ENCODE data around the gene FMNL3.

FMNL3 gene

DNA sequence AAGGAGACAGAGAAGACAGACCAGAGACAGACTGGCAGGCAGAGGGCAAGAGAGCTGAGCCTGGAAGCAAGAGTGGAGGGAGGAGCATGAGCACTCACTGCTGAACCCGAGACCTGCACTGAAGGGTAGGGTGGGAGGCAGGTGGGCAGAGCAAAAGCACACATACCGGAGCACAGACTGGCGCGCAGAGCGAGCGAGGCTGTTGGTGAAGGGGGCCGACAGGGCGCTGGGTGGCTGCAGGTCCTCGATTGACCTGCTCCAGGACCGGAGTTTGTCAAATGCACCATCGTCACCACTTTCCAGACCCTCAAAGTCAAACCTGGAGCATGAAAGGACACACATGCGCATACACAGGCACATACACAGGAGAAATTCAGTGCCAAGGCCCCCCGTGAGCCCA, 48.9 kb downstream of the FMNL3 start:
- H3K27ac ChIP-seq (ENCODE audit: insufficient read depth in 1 of 2, low read depth in 1 of 2, low read length in 2 of 2, poor library complexity in 1 of 2, severe bottlenecking in 2 of 2): no peak overlapping the region
- no peak for DNase-seq
- peaks cover 2 to 33% (median 13%) of the 10 kb centered on the region in 4 experiments for H3K36me3 ChIP-seq (ENCODE audit: control insufficient read depth in 4 of 4, insufficient read depth in 4 of 4, low read length in 3 of 4)
- no peak overlapping the region for H3K4me3 ChIP-seq (ENCODE audit: control insufficient read depth in 1 of 7, extremely low read depth in 1 of 7, insufficient read depth in 4 of 7, low read depth in 2 of 7, low read length in 6 of 7)
- whole genome bisulfite sequencing (ENCODE audit: insufficient coverage): over 99% methylated on average over 13 of the region's 13 CpGs
- POLR2A ChIA-PET: interaction anchor here (0.9 to 1.9 kb wide), 2 partner anchors 10 to 83 kb away, joined by 3 to 7 read pairs; partner anchors contain the start of gene TMBIM6
- no peaks in the 10 kb centered on the region for H3K27me3 ChIP-seq (replicated peaks in 2 of 5; ENCODE audit: control insufficient read depth in 4 of 5, insufficient read depth in 5 of 5, low read length in 4 of 5)
- CTCF ChIA-PET: interaction anchor here (1.4 to 40.7 kb wide), 3 partner anchors 9 to 56 kb away, joined by 3 to 929 read pairs (median 167); partner anchors contain the start of gene FMNL3
- H3K9me3 ChIP-seq (ENCODE audit: control extremely low read depth in 1 of 5, control insufficient read depth in 4 of 5, insufficient read depth in 2 of 5, low read depth in 1 of 5, low read length in 4 of 5): no peaks in the 10 kb centered on the region
- H3K4me1 ChIP-seq (ENCODE audit: control extremely low read depth in 1 of 4, control insufficient read depth in 4 of 4, insufficient read depth in 4 of 4, low read length in 3 of 4): peaks cover 20 to 33% (median 25%) of the 10 kb centered on the region in 4 experiments

DNA sequence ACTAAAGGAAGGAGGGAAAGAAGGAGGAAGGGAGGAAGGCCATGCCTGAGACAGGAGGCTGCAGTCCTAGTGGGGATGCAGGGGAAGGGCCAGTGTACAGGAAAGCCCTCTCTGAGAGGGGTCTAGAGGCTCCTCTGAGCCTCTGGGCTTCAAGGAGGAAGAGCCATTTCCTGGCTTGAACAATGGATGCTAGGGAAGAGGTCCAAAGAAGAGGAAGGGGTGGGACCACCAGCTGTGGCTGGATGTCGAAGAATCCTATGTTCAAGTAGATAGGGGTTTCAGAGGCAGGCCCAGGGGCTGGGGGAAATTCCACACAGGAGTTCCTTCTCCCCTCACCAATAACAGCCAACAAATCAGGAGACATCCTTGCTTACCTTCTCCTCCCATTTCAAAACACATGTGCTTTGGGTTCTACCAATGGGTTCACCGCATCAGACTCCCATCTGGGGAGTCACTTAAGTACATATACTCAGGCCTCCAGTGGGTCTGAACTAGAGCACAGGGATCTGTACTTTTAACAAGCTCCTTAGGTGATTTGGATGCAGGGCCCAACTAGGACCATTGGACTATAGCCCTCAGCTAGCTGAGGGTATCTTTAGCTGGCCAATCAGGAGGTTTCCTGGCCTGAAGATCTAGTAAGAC, 51.5 kb downstream of the FMNL3 start:
- ChIA-PET POLR2A (interaction anchor here (1.1 kb wide), 1 partner anchor 11 kb away, joined by 3 read pairs; no protein-coding TSS in a partner anchor), CTCF (interaction anchor here (1.4 to 40.7 kb wide), 7 partner anchors 7 to 58 kb away, joined by 4 to 929 read pairs (median 7); partner anchors contain the start of gene FMNL3)
- no peak for DNase-seq
- WGBS (ENCODE audit: insufficient coverage): 100% methylated on average over 1 of the region's 2 CpGs
- peaks cover 0 to 8% (median 2%) of the 10 kb centered on the region in 4 experiments for H3K4me1 ChIP-seq (ENCODE audit: control extremely low read depth in 1 of 4, control insufficient read depth in 4 of 4, insufficient read depth in 4 of 4, low read length in 3 of 4)
- peaks cover 2 to 43% (median 16%) of the 10 kb centered on the region in 4 experiments for H3K36me3 ChIP-seq (ENCODE audit: control insufficient read depth in 4 of 4, insufficient read depth in 4 of 4, low read length in 3 of 4)
- no peak overlapping the region for H3K27ac ChIP-seq (ENCODE audit: insufficient read depth in 1 of 2, low read depth in 1 of 2, low read length in 2 of 2, poor library complexity in 1 of 2, severe bottlenecking in 2 of 2)
- no peaks in the 10 kb centered on the region for H3K9me3 ChIP-seq (ENCODE audit: control extremely low read depth in 1 of 5, control insufficient read depth in 4 of 5, insufficient read depth in 2 of 5, low read depth in 1 of 5, low read length in 4 of 5)
- H3K27me3 ChIP-seq (replicated peaks in 2 of 5; ENCODE audit: control insufficient read depth in 4 of 5, insufficient read depth in 5 of 5, low read length in 4 of 5): no peaks in the 10 kb centered on the region
- H3K4me3 ChIP-seq (ENCODE audit: control insufficient read depth in 1 of 7, extremely low read depth in 1 of 7, insufficient read depth in 4 of 7, low read depth in 2 of 7, low read length in 6 of 7): no peak overlapping the region

DNA sequence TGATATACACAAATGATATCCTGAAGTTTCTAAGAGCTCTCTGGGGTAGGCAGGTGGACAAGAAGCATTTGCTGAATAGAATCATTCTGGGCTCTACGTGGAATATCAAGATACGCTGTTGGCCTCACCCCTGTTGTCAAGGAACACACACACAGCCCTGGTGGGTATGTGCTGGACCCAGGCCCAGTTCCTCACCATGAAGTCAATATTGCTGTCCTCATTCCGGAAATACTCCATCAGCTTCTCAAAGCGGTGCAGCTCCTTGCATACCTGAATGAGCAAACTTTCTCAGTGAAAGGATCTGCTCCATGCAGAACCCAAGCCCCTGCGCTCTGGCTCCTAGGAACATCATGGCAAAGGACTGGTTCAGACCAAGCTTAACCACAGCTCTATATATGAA, 52.5 kb downstream of the FMNL3 start:
- WGBS (ENCODE audit: insufficient coverage): 98% methylated on average over 4 of the region's 5 CpGs
- Histone ChIP-seq H3K9me3 (ENCODE audit: control extremely low read depth in 1 of 5, control insufficient read depth in 4 of 5, insufficient read depth in 2 of 5, low read depth in 1 of 5, low read length in 4 of 5) (no peaks in the 10 kb centered on the region), H3K4me1 (ENCODE audit: control extremely low read depth in 1 of 4, control insufficient read depth in 4 of 4, insufficient read depth in 4 of 4, low read length in 3 of 4) (peaks cover 0 to 6% (median 0%) of the 10 kb centered on the region in 4 experiments), H3K27me3 (replicated peaks in 2 of 5; ENCODE audit: control insufficient read depth in 4 of 5, insufficient read depth in 5 of 5, low read length in 4 of 5) (no peaks in the 10 kb centered on the region), H3K4me3 (ENCODE audit: control insufficient read depth in 1 of 7, extremely low read depth in 1 of 7, insufficient read depth in 4 of 7, low read depth in 2 of 7, low read length in 6 of 7) (no peak overlapping the region), H3K27ac (ENCODE audit: insufficient read depth in 1 of 2, low read depth in 1 of 2, low read length in 2 of 2, poor library complexity in 1 of 2, severe bottlenecking in 2 of 2) (no peak overlapping the region), H3K36me3 (ENCODE audit: control insufficient read depth in 4 of 4, insufficient read depth in 4 of 4, low read length in 3 of 4) (peaks cover 2 to 51% (median 16%) of the 10 kb centered on the region in 4 experiments)
- no peak for DNase-seq
- ChIA-PET CTCF (interaction anchor here (1.2 to 40.7 kb wide), 9 partner anchors 8 to 59 kb away, joined by 3 to 929 read pairs (median 9); partner anchors contain the start of gene FMNL3), POLR2A (interaction anchor here (0.7 kb wide), 1 partner anchor 9 kb away, joined by 3 read pairs; no protein-coding TSS in a partner anchor)

DNA sequence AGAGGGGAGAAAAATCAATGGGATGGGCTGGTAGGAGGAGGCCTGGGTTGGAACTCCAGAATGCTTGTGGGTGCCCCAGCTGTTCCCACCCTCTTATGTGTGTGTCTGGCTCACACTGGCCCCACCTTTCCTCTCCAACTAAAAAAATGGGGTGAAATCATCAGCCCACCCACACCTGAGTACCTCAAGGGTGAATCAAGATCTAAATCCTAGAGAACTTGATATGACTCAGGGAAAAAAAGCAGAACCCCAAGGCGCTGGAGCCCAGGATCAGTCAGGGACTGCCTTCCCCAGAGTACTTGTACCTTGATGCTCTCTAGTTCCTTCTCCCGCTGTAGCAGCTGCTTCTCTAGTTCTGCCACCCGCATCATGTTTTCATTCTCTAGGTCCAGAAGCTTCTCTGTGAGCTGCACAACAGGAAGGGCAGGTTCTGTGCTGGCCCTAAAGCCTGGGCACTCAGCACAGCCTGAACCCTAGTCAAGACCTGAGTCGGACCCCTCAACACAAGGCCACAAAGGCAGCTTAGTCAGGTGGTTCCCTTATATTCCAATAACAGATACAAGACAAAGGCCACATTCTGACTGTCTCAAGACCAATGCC, 54.2 kb downstream of the FMNL3 start:
- 90% methylated on average over 3 of the region's 4 CpGs for WGBS (ENCODE audit: insufficient coverage)
- Histone ChIP-seq H3K4me1 (ENCODE audit: control extremely low read depth in 1 of 4, control insufficient read depth in 4 of 4, insufficient read depth in 4 of 4, low read length in 3 of 4) (peaks cover 0 to 6% (median 0%) of the 10 kb centered on the region in 4 experiments), H3K4me3 (ENCODE audit: control insufficient read depth in 1 of 7, extremely low read depth in 1 of 7, insufficient read depth in 4 of 7, low read depth in 2 of 7, low read length in 6 of 7) (no peak overlapping the region), H3K27me3 (replicated peaks in 2 of 5; ENCODE audit: control insufficient read depth in 4 of 5, insufficient read depth in 5 of 5, low read length in 4 of 5) (no peaks in the 10 kb centered on the region), H3K9me3 (ENCODE audit: control extremely low read depth in 1 of 5, control insufficient read depth in 4 of 5, insufficient read depth in 2 of 5, low read depth in 1 of 5, low read length in 4 of 5) (no peaks in the 10 kb centered on the region), H3K36me3 (ENCODE audit: control insufficient read depth in 4 of 4, insufficient read depth in 4 of 4, low read length in 3 of 4) (peaks cover 2 to 64% (median 18%) of the 10 kb centered on the region in 4 experiments), H3K27ac (ENCODE audit: insufficient read depth in 1 of 2, low read depth in 1 of 2, low read length in 2 of 2, poor library complexity in 1 of 2, severe bottlenecking in 2 of 2) (no peak overlapping the region)
- CTCF ChIA-PET: interaction anchor here (1.2 to 40.7 kb wide), 7 partner anchors 10 to 61 kb away, joined by 3 to 929 read pairs (median 11); partner anchors contain the start of gene FMNL3
- no peak for DNase-seq
- POLR2A ChIA-PET: interaction anchor here (0.6 kb wide), 1 partner anchor 52 kb away, joined by 3 read pairs; no protein-coding TSS in a partner anchor

DNA sequence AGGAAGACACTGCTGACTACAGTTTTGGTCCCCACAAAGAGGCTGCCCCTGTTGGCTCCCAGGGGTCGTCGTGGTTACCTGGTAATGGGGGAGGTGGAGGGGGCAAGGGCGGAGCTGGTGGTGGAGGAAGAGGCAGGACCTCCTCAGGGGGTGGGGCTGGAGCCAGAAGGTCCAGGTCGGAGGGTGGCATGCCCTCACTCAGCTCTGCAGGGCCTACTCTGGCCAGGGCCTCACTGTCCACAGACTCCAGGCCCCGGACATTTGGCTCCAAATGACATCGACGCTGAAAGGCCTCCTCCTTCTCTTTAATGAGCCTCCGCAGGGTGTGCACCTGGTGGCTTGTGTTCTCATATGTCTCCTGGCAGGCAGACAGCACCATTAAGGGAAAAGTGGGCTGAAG, 55.4 kb downstream of the FMNL3 start:
- Histone ChIP-seq H3K27ac (ENCODE audit: insufficient read depth in 1 of 2, low read depth in 1 of 2, low read length in 2 of 2, poor library complexity in 1 of 2, severe bottlenecking in 2 of 2) (no peak overlapping the region), H3K4me3 (ENCODE audit: control insufficient read depth in 1 of 7, extremely low read depth in 1 of 7, insufficient read depth in 4 of 7, low read depth in 2 of 7, low read length in 6 of 7) (no peak overlapping the region), H3K9me3 (ENCODE audit: control extremely low read depth in 1 of 5, control insufficient read depth in 4 of 5, insufficient read depth in 2 of 5, low read depth in 1 of 5, low read length in 4 of 5) (no peaks in the 10 kb centered on the region), H3K36me3 (ENCODE audit: control insufficient read depth in 4 of 4, insufficient read depth in 4 of 4, low read length in 3 of 4) (peaks cover 2 to 61% (median 16%) of the 10 kb centered on the region in 4 experiments), H3K4me1 (ENCODE audit: control extremely low read depth in 1 of 4, control insufficient read depth in 4 of 4, insufficient read depth in 4 of 4, low read length in 3 of 4) (peaks cover 0 to 15% (median 6%) of the 10 kb centered on the region in 4 experiments), H3K27me3 (replicated peaks in 2 of 5; ENCODE audit: control insufficient read depth in 4 of 5, insufficient read depth in 5 of 5, low read length in 4 of 5) (no peaks in the 10 kb centered on the region)
- DNase-seq: no peak
- CTCF ChIA-PET: interaction anchor here (1.0 to 40.7 kb wide), 9 partner anchors 8 to 62 kb away, joined by 3 to 929 read pairs (median 8); partner anchors contain the start of gene FMNL3
- POLR2A ChIA-PET: interaction anchor here (0.7 kb wide), 1 partner anchor 449 kb away, joined by 4 read pairs; no protein-coding TSS in a partner anchor
- 77% methylated on average over 7 of the region's 8 CpGs for WGBS (ENCODE audit: insufficient coverage)

DNA sequence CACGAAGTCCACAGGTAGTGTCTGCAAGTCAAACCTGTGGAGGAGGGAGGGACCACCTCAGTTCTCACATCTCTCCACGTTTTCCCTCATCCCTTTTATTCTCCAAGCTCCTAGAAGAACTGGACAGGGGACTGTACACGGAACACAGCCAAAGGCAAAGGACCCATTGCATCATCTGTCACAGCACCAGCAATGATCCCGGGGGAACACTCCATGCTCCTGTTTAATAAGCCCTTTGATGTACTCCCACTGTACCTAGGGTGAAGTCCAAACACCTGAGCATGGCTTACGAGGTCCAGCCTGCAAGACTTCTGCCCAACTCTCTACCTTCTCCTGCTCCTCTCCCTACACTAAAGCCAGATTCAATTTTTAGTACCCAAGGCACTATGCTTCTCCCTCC, 57.3 kb downstream of the FMNL3 start:
- Histone ChIP-seq H3K4me3 (ENCODE audit: control insufficient read depth in 1 of 7, extremely low read depth in 1 of 7, insufficient read depth in 4 of 7, low read depth in 2 of 7, low read length in 6 of 7) (no peak overlapping the region), H3K4me1 (ENCODE audit: control extremely low read depth in 1 of 4, control insufficient read depth in 4 of 4, insufficient read depth in 4 of 4, low read length in 3 of 4) (peaks cover 0 to 18% (median 11%) of the 10 kb centered on the region in 4 experiments), H3K27me3 (replicated peaks in 2 of 5; ENCODE audit: control insufficient read depth in 4 of 5, insufficient read depth in 5 of 5, low read length in 4 of 5) (no peaks in the 10 kb centered on the region), H3K36me3 (ENCODE audit: control insufficient read depth in 4 of 4, insufficient read depth in 4 of 4, low read length in 3 of 4) (peaks cover 6 to 66% (median 20%) of the 10 kb centered on the region in 4 experiments), H3K27ac (ENCODE audit: insufficient read depth in 1 of 2, low read depth in 1 of 2, low read length in 2 of 2, poor library complexity in 1 of 2, severe bottlenecking in 2 of 2) (no peak overlapping the region), H3K9me3 (ENCODE audit: control extremely low read depth in 1 of 5, control insufficient read depth in 4 of 5, insufficient read depth in 2 of 5, low read depth in 1 of 5, low read length in 4 of 5) (no peaks in the 10 kb centered on the region)
- 87% methylated on average over 3 of the region's 5 CpGs for WGBS (ENCODE audit: insufficient coverage)
- no peak for DNase-seq
- CTCF ChIA-PET: interaction anchor here (0.9 to 40.7 kb wide), 6 partner anchors 10 to 64 kb away, joined by 3 to 929 read pairs (median 106); partner anchors contain the start of gene FMNL3
- POLR2A ChIA-PET: no interaction called here

Data from common myeloid progenitor, CD34-positive (primary cell).